GM12872 (cell line): ENCODE measurements around the gene KDM1A.

ENCODE experiments used
- TF ChIP-seq, protein P1 (sequence below): IDR thresholded peaks from 3 replicates; pipeline ENCODE4 v1.5.1; 2011; ENCODE audit warnings: low read depth, mild to moderate bottlenecking, low read length, moderate library complexity; ENCODE audit not compliant: insufficient read depth

KDM1A gene

DNA sequence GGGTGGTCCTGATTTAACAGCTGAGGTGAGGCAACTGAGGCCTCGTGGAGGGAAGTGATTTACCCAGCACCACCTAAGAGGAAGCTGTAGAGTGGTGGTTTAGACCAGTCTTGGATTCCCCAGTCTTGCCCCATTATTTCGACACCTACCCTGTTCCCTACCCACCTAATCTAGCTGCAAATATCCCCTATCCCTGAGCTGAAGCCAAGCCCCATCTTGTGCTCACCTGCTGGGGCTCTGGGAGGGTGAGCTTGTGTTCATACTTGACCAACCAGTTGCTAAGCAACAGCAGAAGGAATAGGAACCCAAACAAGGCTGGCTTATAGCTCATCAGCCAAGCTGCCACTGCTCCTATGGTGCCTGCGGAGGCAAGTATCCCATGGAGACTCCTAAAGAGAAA lies 5.6 kb upstream of the KDM1A start:
- TF ChIP-seq, protein P1, sequence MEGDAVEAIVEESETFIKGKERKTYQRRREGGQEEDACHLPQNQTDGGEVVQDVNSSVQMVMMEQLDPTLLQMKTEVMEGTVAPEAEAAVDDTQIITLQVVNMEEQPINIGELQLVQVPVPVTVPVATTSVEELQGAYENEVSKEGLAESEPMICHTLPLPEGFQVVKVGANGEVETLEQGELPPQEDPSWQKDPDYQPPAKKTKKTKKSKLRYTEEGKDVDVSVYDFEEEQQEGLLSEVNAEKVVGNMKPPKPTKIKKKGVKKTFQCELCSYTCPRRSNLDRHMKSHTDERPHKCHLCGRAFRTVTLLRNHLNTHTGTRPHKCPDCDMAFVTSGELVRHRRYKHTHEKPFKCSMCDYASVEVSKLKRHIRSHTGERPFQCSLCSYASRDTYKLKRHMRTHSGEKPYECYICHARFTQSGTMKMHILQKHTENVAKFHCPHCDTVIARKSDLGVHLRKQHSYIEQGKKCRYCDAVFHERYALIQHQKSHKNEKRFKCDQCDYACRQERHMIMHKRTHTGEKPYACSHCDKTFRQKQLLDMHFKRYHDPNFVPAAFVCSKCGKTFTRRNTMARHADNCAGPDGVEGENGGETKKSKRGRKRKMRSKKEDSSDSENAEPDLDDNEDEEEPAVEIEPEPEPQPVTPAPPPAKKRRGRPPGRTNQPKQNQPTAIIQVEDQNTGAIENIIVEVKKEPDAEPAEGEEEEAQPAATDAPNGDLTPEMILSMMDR = no peak

DNA sequence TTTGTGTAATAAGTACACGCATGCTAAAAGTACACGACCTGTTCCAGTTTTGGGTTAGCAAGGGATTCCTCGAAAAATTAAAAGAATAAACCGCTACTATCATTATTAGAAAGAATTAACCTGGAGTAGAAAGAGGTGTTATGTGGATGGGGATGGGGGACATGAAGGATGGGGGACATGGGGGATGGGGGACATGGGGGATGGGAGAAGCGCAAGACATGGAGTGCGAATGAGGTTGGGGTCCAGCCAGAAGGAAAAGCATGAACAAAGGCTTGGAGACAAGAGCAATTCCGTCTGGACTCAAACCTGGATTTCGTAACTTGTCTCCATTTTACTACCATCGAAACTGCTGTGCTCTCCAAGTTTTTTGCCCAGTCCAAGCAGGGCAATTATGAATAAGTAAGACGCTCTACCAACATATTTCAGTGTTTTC lies 591 bp upstream of the KDM1A start:
- TF ChIP-seq, protein P1 = no peak

DNA sequence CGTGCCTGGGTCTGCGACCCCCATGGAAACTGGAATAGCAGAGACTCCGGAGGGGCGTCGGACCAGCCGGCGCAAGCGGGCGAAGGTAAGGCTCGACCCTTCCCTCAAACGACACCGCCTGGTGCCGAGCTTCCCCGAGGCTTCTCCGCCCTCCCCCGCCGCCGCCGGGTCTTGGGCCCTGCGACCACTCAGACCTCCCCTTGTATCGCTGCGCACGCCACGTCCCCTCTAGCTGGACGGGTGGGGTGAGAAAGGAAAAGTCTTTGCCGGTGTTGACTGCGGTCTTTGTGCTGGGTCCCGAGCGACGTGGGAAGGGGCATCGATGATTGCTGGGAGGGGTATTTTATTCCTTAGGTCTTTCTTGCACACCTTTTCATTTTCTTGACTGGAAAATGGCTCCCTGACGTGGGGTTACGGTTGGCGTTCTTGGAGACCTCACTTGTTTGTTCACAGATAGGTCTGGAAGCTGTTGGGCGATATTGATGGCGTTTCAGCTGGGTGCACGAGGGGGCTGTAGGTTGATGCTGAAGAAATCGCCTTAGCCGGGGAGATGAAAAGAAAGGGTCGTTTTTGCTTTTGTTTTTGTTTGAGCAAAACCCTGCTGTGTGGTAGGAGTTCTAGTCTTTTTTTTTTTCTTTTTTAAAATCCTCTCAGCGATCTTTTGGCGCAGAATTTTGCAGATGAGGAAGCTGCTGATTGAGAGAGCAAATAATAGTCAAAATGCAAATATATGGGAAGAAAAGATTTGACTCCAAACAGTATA lies 776 bp downstream of the KDM1A start:
- TF ChIP-seq, protein P1 = no peak

DNA sequence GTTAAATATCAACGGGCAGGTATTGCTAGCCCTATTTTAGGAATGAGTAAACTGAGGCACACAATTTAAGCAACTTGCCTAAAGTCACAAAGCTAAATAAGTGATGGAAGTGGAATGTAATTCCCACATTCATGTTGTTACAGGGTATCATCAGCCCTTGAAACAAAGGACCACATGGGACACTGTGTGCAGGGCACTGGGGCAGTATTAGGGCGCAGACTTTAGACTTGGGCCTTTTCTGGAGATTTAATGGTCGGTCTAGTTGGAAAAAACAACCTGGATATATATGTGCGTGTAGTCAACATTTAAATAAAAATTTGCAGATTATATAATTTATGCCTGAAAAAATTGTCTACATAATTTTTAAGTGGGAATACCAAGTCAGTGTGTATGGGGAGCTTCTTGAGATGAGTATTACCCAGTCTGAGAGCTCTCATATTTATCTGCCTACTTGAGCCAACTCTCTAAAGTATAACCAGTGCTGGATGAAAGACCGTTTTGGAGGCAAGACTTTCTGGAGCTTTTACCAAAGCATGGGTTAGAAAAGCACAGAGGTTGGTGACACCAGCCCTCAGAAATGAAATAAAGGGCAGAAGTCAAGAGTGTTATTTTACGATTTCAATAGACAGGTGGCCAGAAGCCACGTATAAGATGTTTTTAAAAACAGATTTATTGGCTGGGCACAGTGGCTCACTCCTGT lies 1.6 kb downstream of the KDM1A start:
- TF ChIP-seq, protein P1 = no peak

DNA sequence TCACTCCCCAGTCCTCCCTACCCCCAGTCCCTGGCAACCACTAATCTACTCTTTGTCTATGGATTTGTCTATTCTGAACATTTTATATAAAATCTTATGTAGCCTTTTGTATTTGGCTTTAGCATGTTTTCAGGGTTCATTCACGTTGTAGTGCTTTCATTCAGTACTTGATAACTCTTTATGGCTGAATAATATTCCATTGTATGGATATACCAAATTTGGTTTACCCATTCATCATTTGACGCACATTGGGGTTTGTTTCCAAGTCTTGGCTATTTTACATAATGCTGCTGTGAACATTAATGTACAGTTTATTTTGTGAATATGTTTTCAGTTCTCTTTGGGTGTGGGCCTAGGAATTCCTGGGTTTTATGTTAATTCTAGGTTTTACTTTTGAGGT lies 2.6 kb downstream of the KDM1A start:
- TF ChIP-seq, protein P1 = no peak

DNA sequence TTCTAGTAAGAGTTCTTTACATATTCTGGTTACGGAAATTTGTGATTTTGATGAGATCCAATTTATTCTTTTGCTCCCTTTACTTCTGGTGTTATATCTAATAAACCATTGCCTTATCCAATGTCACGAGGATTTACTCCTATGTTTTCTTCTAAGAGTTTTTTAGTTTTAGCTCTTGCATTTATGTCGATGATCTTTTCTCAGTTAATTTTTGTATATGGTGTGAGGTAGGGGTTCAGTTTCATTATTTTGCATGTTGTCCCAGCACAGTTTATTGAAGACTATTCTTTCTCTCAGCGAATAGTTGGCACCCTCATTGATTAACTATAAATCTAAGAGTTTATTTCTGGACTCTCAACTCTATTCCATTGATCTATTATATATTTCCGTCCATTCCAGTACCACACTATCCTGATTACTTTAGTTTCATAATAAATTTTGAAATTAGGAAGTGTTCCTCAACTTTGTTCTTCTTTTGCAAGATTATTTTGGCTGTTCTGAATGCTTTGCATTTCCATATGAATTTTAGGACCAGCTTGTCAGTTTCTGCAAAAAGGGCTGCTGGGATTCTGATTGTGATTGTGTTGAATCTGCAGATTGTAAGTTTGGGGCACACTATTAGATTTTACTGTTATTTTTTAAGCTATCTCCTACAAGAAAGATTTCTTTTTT lies 4.0 kb downstream of the KDM1A start:
- TF ChIP-seq, protein P1 = no peak

DNA sequence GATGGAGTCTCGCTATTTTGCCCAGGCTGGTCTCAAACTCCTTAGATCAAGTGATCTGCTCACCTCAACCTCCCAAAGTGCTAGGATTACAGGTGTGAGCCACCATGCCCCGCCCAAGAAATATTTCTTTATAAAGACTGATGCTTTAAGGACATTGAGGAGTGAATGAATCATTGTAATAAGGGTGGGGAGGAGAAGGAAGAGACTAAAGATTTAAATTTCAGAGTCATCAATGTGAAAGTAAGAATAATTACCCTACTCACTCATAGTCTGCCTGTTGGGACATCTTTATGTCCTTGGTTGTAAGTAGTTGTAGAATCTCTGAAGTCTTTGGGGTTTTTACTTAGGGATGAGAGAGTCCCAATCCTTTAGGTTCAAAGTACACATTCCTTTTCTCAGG lies 7.3 kb downstream of the KDM1A start:
- TF ChIP-seq, protein P1 = no peak
